ENCODE results near the gene KCNJ1.

KCNJ1 gene

DNA sequence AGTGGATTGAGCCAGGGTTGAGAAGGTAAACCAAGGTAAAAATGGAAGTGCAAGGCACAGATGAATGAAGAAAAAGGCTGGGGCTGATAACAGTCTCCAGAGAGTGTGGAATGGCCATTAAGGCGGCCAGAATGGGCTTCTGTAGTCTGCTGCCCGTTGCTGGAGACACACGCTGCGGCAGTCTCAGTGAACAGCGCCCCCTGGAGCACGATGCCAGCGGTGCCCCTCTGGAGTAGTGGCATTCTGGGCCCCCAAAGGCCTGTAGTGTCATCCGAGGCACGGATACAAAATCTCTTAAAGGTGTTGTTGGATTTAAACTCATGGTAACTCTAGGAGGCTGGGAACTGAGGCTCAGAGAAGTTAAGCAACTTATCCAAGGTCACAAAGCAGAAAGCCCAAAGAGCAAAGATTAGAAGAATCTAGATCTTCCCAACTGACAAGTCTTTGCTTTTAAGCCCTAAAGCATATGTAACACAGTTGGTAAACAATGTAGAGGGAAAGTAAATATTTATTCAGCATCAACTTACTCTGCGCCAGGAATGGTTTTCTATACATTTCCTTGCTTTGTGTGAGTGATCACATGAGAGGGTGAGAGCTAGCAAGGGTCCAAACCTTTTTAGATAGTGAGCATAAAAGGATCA lies 18.2 kb downstream of the KCNJ1 start:
- DNase-seq (ENCODE audit: low read depth), result peak; percentile 37

DNA sequence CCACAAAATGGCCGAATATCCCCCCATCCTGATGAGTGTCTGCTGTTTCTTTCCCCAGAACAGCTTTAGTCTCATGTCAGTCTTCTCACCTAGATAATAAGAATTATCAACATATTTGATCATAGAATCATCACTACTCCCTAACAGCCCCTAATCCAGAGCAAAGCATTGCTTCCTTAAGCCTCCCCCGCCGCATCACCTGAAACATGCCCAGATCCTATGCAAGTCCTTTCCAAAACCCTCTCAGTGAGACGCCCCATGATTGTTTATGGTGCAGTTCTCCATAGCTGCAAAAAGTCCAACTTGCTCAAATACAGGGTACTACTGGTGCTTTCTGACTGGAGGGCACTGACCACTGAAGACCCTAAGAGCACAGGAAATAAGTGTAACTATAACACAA lies 20.1 kb downstream of the KCNJ1 start:
- DNase-seq (ENCODE audit: low read depth), result no peak

DNA sequence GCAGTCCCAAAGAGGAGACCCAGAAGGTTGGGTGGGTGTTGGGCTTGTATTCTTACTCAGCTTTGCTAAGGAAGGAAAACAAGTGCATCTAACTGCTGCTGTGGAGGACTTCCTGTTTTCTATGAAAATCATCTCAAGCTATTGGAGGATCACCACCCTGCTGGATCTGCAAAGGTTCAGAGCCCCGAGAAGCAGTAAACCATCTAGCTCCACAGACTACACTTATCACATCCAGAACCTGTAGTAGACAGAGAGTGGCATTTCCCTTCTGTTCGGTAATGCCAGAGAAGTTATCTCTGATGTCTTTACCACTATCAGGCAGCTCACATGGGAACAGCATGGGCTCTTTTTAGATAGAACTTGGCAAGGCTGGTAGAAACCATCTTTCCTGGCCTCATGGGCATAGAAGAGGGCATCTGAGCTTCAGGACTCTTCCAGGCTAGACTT lies 21.7 kb downstream of the KCNJ1 start:
- no peak for DNase-seq (ENCODE audit: low read depth)

DNA sequence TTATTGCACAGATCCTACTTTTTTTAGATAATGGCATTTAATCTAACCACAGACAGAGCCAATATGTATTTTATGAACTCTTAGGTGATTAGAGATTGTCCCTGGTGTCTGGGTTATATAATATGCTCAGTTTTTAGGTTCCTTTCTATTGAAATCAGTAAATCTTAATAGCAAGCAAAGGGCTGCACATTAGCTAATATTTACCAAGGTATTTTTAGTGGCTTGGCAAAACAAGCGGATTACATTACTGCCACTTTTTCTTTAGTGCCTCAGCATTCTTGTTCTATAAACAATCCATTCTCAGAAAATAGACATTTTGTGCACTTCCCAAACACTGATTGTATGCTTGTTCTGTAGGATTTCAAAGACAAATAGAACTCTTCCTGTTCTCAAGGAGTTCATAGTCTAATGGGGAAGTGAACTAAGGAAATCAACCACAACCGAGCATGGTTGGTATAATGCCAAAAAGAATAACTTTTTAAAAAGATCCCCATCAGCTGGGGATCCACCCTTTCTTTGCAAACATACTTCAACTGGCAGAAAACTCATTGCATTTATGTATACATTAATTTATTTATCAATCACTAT lies 23.8 kb downstream of the KCNJ1 start:
- no peak for DNase-seq (ENCODE audit: low read depth)

DNA sequence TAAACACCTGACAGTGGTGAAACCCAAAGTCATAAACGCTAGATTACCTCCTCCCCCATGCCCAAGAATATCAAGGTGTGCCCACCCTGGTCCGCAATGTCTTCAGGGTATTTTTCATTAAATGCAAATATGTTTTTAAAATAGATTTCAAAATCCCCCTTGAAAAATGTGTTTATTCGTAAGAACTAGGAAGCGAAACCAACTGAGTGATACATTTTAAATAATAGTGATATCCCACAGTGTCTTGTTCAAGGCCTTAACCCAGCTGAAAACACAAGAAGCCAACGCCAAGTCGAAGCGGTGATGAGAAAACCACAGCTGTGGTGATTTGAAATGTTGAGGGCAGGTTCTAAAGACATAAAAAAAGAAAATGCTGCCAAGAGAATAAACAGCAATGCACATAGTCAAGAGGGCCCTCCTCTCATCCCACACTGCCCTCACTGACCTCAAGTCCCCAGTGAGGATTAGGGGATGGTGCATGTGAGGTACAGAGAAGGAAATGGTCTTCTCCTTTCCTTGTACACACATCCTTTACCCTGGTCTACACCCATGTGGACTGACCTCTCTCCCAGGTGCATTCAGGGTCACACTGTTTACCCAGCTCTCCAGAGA lies 25.5 kb downstream of the KCNJ1 start:
- no peak for DNase-seq (ENCODE audit: low read depth)

DNA sequence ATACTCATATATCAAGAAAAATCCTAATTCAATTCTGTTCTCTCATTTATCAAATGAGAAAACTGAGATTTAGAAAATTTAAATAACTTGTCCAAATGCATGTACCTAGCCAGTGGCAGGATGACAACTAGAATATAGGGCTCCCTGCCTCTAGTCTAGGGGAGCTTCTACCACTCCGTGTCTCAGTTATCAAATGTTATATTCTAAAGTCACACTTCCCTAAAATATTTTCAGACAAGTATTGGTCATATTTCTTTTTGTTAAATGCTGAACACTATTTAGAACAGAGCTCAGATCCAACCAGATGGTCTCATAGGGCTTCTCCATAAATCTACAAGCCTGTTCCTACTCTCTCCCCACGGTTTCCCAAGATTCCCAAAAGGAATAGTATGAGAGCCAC lies 26.3 kb downstream of the KCNJ1 start:
- DNase-seq (ENCODE audit: low read depth), result no peak

DNA sequence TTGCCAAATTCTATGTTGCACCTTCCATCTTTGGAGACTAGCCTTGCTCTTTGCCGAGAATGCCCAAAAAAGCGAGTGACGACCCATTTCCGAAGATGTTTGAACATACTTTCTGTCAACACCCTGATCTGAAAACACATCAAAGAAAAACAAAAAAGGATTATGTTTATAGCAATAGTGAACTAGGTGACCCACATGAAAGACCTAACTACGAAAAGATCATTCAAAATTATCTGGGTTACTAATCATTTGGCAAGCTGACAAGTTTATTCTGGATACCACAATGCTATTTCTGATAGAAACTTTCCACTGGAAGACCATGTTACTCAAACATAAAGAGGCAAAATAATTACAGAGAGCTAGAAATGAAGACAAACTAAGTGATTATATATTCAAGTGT lies 27.0 kb downstream of the KCNJ1 start:
- peak; percentile 13 for DNase-seq (ENCODE audit: low read depth)

DNA sequence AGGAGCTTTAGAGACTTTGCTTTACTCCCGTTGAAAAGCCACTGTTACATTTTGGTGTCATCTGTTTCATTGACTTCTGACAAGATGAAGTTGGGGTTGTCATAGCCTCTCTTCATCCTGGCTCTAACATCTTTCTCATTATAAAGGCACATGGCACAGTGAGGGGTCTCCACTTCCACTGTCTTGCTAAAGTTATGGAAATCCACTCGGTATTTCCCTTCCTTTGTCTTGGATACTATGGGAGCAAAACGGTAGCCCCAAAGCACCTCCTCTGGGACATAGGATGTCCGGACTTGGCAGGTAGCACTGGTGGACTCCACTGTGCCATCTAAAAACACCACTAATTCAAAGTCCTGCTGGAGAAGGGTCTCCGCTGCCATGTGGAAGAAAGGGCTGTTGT lies 28.0 kb downstream of the KCNJ1 start:
- DNase-seq (ENCODE audit: low read depth), result no peak

DNA sequence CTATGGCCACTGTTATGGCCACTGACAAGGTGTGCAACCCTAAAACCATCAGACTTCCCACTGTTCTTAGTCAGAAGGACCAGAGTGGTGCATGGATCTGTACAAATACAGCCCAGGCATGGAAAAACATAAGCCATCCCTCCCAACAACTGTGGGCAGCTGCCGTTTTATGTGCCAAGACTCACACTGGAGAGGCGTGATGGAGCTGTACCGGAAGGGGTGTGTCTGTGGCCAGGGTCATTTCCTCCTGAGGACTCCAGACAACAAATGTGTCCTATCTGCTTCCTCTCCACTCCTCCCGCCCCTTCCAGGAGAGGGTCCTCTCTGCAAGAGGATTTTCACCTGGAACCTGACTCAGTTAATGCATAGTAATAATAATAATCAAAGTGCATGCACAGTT lies 29.5 kb downstream of the KCNJ1 start:
- no peak for DNase-seq (ENCODE audit: low read depth)

DNA sequence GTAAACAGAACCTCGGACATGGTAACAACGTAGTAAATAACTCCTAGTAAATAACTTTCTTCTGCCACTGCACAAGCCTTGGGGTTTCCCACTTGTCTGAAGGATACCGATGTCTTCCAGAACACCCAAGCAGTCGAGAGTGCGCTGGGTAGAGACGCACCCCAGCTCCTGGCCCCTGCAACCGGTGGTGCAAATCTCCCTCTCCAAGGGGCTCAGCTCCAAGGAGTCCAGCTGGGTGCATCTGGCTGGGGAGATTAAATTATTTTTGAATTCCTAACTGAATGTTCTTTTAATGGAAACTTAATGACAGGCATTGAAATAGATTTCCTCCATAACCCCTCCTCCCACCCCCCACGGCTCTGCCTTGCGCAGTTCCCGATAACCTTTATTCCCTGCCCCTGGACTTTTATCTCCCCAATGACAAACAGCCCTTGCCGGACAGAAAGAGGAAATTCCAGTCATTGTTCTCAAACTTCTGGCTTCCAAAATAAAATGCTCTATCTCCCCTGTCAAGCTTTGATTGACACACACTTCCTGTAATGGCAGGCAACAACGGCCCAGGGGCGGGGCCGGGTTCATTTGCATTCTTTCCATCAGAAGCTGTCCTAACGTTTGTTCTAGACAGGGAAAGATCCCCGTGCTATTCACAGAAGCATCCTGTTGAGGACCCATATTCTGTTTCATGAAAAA lies 31.2 kb downstream of the KCNJ1 start:
- DNase-seq (ENCODE audit: low read depth), result peak; percentile 46

DNA sequence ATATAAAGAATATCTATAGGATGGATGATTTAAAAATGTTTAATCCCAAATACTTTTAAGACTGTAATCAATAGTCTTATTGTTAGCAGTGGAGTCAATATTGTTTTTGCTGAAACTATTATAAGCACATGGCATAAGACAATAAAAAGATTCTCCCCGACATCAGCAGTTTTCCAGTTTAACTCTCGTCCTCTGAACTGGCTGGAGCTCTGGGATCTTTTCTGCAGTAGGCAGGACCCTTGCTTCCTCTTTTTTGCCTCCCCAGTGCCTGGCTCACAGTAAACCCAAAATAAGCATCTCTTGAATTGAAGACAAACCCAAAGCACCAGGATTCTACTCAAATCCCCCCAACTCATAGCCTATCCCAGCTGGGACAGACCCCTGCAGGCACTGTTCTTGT lies 32.9 kb downstream of the KCNJ1 start:
- DNase-seq (ENCODE audit: low read depth), result no peak

DNA sequence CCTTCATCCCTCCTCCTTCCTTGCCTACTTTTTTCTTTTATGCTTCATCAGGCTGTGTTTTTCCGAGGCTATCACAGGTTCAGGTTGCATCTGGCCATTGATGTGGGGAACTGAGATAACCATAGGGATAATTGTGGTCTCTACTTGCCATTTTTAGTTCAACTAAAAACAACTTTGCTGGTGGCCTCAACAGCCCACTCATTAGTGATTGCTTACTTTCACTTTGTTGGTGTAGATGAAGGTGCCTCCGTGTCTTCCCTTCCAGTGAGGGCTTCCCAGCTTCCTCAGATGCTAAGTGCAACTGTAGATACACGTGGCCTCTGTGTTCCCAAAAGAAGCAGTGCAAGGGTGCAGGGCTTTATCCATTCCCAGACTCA lies 35.0 kb downstream of the KCNJ1 start:
- no peak for DNase-seq (ENCODE audit: low read depth)

DNA sequence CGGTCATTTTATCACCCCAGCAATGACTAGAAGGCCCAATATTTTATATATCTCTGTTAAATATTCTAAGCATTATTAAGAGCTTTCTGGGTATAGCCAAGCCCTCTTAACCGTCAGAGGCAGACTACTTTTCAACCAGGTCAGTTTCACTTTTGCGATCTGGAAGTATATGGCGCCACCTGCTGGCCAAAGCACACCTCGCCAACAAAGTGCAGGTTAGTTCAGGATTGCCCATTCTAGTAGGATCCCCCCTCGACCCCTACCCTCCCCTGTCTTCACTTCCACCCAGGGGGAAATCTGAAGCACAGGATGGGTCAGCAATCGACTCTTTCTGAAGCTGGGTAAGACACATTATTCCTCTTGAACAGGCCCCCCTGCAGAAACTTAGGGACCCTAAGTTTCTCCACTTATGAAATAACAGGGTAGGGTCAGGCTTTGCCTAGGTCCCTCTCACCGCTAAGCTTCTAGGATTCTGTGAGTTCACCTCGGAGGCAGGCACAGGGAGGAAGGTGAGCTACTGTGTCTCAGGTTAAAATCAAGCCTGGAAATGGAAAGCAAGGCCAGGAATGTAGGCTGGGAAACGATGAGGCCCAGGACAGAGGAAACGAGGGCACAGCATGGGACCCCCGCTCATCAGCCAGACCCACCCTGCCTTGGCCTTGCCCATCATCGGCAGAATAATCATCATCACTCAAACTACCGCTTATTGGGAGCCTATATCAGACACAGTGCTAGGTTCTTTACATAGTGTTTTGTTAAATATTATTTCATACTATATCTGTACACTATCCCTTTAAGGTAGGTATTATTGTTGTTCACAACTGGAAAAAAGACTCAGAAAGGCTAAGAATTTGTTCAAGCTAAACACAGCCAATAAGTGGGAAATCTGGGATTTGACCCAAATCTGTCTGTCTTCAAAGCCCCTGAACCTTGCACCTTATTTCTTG lies 35.6 kb downstream of the KCNJ1 start:
- DNase-seq (ENCODE audit: low read depth), result peak; percentile 82

DNA sequence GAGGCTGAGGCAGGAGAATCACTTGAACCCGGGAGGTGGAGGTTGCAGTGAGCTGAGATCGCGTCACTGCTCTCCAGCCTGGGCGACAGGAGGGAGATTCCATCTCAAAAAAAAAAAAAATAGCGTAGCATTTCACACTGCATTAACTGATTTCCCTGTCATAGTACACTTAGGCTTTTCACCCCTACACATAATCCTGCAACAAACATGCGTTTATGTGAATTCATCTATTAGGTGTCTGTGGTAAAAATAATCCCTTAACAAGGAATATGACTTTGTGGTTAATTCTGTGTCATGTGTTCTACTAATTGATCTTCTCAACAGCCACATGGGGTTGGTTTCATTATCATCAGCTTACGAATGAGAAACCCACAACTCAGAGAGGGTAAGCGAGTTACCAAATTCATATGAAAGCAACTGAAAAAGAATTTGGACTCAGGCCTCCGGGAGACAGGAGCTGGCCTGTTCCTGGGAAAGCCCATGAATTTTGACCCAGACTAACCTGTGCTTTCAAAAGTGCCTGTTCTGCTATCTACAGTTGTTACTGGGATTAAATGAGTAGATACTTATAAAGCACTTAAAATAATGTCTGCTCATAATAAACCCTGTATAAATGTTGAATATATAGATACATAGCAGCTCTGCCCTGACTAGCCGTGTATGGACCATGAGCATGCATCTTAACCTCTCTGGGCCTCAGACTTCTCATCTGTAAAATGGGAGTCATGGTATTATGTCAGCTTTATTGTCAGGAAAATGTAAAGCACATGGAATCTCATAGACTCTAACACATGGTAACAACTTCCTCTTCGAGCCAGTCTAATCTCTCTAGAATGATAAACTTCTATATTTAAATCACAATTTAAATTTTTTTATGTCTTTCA lies 36.6 kb downstream of the KCNJ1 start:
- no peak for DNase-seq (ENCODE audit: low read depth)

DNA sequence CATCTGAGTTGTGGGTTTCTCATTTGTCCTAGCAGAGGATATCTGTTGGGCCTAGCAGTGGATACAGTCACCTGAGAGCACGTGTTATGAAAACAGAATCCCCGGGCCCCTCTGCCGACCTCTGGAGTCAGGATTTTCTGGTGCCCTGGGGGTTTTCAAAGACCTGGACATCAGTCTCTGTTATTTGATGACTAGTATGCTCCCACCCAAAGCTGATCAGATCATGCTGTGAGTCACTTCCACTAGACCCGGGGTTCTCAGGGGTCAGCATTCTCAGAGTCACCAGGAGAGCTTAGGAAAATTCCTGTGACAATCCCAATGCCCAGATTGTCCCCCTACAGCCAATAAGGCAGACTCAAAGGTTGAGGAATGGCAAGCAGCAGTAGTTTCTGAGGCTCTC lies 38.7 kb downstream of the KCNJ1 start:
- DNase-seq (ENCODE audit: low read depth), result peak; percentile 40

DNA sequence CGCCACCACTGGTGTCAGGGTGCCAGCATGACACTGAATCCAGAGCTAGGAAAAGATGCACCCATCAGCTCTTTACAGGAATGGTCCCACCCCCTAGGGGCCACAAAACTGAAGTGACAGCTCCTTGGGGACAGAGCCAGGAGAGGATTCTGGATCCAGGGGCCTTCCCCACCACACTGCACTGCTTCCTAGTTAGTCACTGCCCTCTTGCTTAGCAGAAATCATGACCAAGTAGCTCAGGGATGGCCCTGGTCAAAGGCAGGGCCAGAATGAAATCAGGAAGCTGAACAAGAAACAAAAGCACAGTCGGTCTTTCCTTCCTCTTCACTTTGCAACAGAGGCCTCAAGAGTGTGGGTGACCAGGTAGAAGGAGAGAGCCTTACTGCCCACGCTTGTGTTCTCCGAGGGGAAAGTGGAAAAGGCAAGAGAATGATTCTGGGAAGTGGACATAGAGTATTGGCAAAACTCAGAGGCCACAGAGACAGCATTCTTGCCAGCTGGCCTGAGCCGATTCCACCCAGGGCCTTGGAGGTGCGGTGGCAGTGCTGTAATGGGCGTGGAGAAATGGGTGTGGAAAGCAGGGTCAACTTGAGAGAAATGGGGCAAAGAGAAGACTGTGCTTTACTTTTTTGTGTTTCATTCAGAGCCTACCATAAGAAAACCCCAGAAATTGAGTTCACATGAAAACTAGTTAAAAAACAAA lies 39.8 kb downstream of the KCNJ1 start:
- no peak for DNase-seq (ENCODE audit: low read depth)

DNA sequence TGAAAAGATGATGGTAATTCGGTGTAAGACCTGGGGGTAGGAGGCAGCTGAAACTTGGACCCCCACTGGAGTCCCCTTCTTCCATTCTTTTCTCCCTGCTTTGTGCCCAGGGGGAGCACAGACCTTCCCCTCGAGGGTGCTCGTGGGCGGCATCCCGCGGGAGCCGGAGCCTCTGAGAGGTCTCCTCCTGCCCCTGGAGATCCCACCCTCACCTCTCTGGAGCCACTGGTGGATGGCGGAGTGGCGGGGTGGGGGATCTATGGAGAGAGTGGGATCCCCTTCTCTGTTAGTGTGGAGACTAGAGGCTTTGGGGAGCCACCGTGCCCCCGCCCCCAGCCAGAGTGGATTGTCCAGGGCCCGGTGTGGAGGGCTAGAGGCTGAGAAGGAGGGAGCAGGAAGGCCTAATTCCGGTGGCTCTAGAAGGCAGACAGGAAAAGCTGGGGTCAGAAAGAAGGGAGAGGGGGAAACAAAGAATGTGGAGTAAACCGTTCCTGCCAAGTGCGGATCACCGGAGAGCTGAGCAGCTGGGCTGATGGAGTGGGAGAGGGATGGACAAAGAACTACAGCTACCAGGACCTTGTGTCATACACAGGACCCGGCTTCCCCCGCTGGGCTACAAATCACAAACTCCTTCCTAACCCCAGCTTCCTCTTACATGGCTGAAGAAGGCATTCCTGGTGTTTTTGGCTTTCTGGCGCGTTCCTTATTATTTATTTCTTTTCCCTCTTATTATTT lies 41.9 kb downstream of the KCNJ1 start:
- DNase-seq (ENCODE audit: low read depth), result peak; percentile 24

DNA sequence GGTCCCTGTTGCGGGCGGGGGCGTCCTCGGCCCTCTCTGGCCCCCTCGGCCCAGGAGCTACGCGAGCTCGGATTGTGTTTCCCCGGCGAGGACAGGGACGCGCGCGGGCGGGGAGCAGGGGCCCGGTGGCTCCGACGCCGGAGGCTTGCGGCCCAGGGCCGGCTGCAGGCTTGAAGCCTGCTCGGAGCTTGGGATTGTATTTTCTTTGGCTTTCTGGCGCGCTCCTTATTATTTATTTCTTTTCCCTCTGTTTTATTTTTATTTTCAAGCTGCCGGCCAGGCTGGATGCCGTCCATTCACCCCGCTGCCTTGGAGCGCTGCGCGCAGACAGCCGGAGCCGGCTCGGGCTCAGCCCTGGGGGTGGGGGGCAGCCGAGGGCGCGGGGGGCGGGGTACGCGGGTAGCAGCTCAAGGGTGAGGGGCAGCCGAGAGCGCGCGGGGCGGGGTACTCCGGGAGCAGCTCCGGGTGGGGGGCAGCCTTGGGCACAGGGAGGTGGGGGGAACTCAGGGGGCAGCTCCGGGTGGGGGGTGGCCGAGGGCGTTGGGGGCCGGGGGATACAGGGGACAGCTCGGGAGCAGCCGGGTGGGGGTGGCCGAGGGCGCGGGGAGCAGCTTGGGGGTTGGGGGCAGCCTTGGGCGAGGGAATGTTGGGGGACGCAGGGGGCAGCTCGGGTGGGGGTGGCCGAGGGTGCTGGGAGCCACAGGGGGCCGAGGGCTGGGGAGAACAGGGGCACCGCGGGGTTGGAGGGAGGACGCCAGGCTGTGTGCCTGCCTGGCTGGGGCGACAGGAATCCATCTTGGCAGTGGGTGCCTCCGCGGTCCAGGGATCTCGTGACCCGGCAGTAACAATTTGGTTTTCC lies 42.7 kb downstream of the KCNJ1 start:
- peak; percentile 18 for DNase-seq (ENCODE audit: low read depth)

DNA sequence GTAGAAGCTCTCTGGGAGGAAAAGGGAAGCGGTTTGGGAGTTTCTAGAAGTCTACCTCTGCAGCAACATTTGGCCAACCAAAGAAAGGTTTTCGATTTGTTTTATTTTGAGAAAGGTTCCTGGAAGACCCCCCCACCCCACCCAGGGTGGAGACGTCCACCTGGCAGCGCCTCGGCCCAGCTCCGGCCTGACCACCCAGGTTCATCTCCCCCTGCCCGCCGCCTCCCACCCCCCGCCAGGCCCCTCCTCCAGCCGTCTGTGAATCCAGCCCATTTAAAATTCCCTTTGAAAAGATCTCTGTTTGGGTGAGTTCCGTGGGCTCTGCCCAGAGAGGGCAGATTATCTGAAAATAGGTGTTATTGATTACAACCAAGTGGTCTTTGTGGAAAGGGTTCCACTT lies 43.3 kb downstream of the KCNJ1 start:
- DNase-seq (ENCODE audit: low read depth), result no peak

Data from iris pigment epithelial cell (primary cell).